ENCODE measurements around the gene EARS2. TPM values are rescaled to one million over a fixed set of nuclear protein-coding genes. Genes with fewer than 3 reads are reported as not detected.

EARS2 gene
- total and polyA plus RNA-seq, 9 of the 15 experiments (the other 6 are each of a cell fraction or from before 2014, with no cell fraction given), result 17.6 to 58.6 (median 36.3) TPM

DNA sequence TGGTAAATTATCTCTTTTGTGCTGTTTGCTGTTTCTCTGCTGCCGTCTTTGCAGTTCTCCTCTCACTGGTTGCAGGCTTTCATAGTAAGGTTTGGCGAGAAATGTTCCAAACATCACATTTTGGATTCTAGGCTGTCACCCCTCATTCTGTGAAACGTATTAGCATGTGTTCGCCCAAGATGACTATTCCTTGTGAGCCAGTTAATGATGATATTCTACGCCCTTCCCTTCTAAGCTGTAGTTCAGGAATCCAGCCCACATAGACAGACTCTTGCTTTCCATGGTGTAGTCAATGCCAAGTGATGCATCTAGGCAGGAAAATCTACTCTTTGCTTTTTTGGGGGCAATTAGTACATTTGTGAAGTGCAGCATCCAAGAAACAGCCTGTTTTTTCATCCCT lies 14.7 kb upstream of the EARS2 start:
- intact Hi-C loops (cut with micrococcal nuclease), result no loop called here
- TF ChIP-seq ZNF57 (CRISPR knock-in tag; IDR thresholded peaks at IDR 0.05), result no peak
- TF ChIP-seq CTCF (IDR thresholded peaks at IDR 0.05 in 2 of 3, conservative IDR thresholded peaks at IDR 0.05 in 1 of 3; ENCODE audit: insufficient read depth in 2 of 3, low read depth in 1 of 3, low read length in 3 of 3), result no peak
- TF ChIP-seq MTA1 (IDR thresholded peaks at IDR 0.05; ENCODE audit: borderline replicate concordance), result no peak
- TF ChIP-seq HDAC6 (IDR thresholded peaks at IDR 0.05; ENCODE audit: low read depth, low read length), result no peak
- no peak for TF ChIP-seq SIN3B (IDR thresholded peaks at IDR 0.05; ENCODE audit: low read depth)
- TF ChIP-seq ETS1 (conservative IDR thresholded peaks at IDR 0.05; ENCODE audit: control insufficient read depth, low read depth, low read length), result no peak
- H3K27me3 ChIP-seq (ENCODE audit: control insufficient read depth in 2 of 2, insufficient read depth in 2 of 2, low read length in 2 of 2), result no peaks in the 10 kb centered on the region
- POLR2A ChIA-PET, result interaction anchor here (0.7 to 1.3 kb wide), 2 partner anchors 12 to 15 kb away, joined by 3 to 4 read pairs; partner anchors contain the start of genes EARS2 and UBFD1
- H3K27ac ChIP-seq (ENCODE audit: extremely low read depth, low read depth, low read length), result no peak overlapping the region
- TSS peak; percentile 6 for BruUV-seq (replicated peaks)
- peaks cover 68% of the 10 kb centered on the region; the same call in 2 of the 3 replicates for H3K36me3 ChIP-seq (ENCODE audit: control insufficient read depth, insufficient read depth, low read length)
- H3K9me1 ChIP-seq (ENCODE audit: control insufficient read depth, insufficient read depth, low read length), result no peaks in the 10 kb centered on the region
- H2AFZ ChIP-seq (ENCODE audit: low read depth, low read length), result no peak overlapping the region
- no peaks in the 10 kb centered on the region for H3K79me2 ChIP-seq (ENCODE audit: control insufficient read depth, insufficient read depth, low read length)
- FAIRE-seq (no peak), ATAC-seq (no peak), DNase-seq (ENCODE audit: extremely low read depth in 1 of 4, low spot score in 3 of 4) (no peak)
- H4K20me1 ChIP-seq (replicated peaks; ENCODE audit: control insufficient read depth, insufficient read depth, low read length), result no peaks in the 10 kb centered on the region
- WGBS (ENCODE audit: insufficient coverage, low coverage, missing lambda C conversion rate), result 99% methylated on average over 5 of the region's 5 CpGs
- CTCF ChIA-PET (ENCODE audit: low intra/inter-chr PET ratio), result no interaction called here
- no peak overlapping the region for H3K9ac ChIP-seq (ENCODE audit: insufficient read depth in 1 of 2, low read depth in 2 of 2, low read length in 2 of 2)
- H3K4me2 ChIP-seq (ENCODE audit: insufficient read depth, low read length), result no peak overlapping the region
- in situ Hi-C loops (cut with MboI), result no loop called here
- H3K4me1 ChIP-seq (replicated peaks in 1 of 2; ENCODE audit: control insufficient read depth in 2 of 2, insufficient read depth in 2 of 2, low read length in 2 of 2), result no peaks in the 10 kb centered on the region
- no peak overlapping the region for H3K4me3 ChIP-seq
- H3K9me3 ChIP-seq (replicated peaks; ENCODE audit: control insufficient read depth, insufficient read depth, low read depth, low read length), result no peaks in the 10 kb centered on the region
